ENCODE data around the gene CSGALNACT2. TPM values are rescaled to one million over a fixed set of nuclear protein-coding genes. Genes with fewer than 3 reads are reported as not detected.

CSGALNACT2 gene
- total and polyA plus RNA-seq, 9 of the 15 experiments (the other 6 are each of a cell fraction or from before 2014, with no cell fraction given), result 1.4 to 7.3 (median 3.5) TPM

DNA sequence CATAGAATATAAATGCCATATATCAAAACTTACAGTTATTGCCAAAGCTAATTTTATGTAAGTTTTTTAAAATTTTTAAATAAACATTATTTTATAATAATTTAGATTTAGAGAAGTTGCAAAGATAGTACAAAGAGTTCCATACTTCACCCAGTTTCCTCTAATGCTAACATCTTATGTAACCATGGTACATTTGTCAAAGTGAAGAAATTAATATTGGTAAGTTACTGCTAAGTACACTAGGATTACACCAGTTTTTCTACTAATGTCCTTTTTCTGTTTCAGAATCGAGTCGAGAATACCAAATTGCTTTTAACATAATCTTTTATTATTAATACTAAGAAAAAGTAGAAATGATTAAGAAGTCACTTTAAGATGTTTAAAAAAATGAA lies 29.2 kb downstream of the CSGALNACT2 start:
- WGBS (ENCODE audit: insufficient coverage, low coverage, missing lambda C conversion rate), result 72% methylated on average over 2 of the region's 2 CpGs
- ATAC-seq, result no peak
- no peaks in the 10 kb centered on the region for H4K20me1 ChIP-seq (replicated peaks; ENCODE audit: control insufficient read depth, insufficient read depth, low read length)
- no peak overlapping the region for H3K9ac ChIP-seq (ENCODE audit: insufficient read depth in 1 of 2, low read depth in 2 of 2, low read length in 2 of 2)
- BruUV-seq (replicated peaks), result no TSS peak
- H3K79me2 ChIP-seq (ENCODE audit: control insufficient read depth, insufficient read depth, low read length), result no peaks in the 10 kb centered on the region
- no peaks in the 10 kb centered on the region for H3K9me1 ChIP-seq (ENCODE audit: control insufficient read depth, insufficient read depth, low read length)
- H3K27ac ChIP-seq (ENCODE audit: extremely low read depth, low read depth, low read length), result no peak overlapping the region
- TF ChIP-seq PRDM10 (IDR thresholded peaks at IDR 0.05; ENCODE audit: partially characterized antibody) (no peak), LEF1 (IDR thresholded peaks at IDR 0.05) (no peak), HMGN3 (IDR thresholded peaks at IDR 0.05; ENCODE audit: borderline replicate concordance, extremely low read depth, insufficient read length, low read depth, low read length) (no peak), ZNF449 (CRISPR knock-in tag; IDR thresholded peaks at IDR 0.05) (no peak), DPF2 (IDR thresholded peaks at IDR 0.05) (no peak), NCOR1 (IDR thresholded peaks at IDR 0.05) (no peak), SRSF9 (IDR thresholded peaks at IDR 0.05; ENCODE audit: borderline replicate concordance, low read depth, low read length) (no peak), PML (IDR thresholded peaks at IDR 0.05; ENCODE audit: low read length) (no peak), SMAD1 (IDR thresholded peaks at IDR 0.05; ENCODE audit: low read depth, low read length, partially characterized antibody) (no peak), ZNF23 (CRISPR knock-in tag; IDR thresholded peaks at IDR 0.05) (no peak), ZNF263 (CRISPR knock-in tag; IDR thresholded peaks at IDR 0.05; ENCODE audit: borderline replicate concordance) (no peak)
- TF ChIP-seq, protein P1, sequence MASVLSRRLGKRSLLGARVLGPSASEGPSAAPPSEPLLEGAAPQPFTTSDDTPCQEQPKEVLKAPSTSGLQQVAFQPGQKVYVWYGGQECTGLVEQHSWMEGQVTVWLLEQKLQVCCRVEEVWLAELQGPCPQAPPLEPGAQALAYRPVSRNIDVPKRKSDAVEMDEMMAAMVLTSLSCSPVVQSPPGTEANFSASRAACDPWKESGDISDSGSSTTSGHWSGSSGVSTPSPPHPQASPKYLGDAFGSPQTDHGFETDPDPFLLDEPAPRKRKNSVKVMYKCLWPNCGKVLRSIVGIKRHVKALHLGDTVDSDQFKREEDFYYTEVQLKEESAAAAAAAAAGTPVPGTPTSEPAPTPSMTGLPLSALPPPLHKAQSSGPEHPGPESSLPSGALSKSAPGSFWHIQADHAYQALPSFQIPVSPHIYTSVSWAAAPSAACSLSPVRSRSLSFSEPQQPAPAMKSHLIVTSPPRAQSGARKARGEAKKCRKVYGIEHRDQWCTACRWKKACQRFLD (CRISPR knock-in tag; IDR thresholded peaks at IDR 0.05), result no peak
- in situ Hi-C loops (cut with MboI), result no loop called here
- ChIA-PET CTCF (ENCODE audit: low intra/inter-chr PET ratio) (no interaction called here), POLR2A (interaction anchor here (0.7 kb wide), 1 partner anchor 10 kb away, joined by 3 read pairs; no protein-coding TSS in a partner anchor)
- DNase-seq (ENCODE audit: extremely low read depth in 1 of 4, low spot score in 3 of 4), result no peak
- intact Hi-C loops (cut with micrococcal nuclease), result no loop called here
- H3K4me2 ChIP-seq (ENCODE audit: insufficient read depth, low read length), result no peak overlapping the region
- no peak for FAIRE-seq
- H3K4me3 ChIP-seq, result no peak overlapping the region
- H2AFZ ChIP-seq (ENCODE audit: low read depth, low read length), result no peak overlapping the region
- no peaks in the 10 kb centered on the region for H3K4me1 ChIP-seq (replicated peaks in 1 of 2; ENCODE audit: control insufficient read depth in 2 of 2, insufficient read depth in 2 of 2, low read length in 2 of 2)
- H3K36me3 ChIP-seq (ENCODE audit: control insufficient read depth, insufficient read depth, low read length), result no peaks in the 10 kb centered on the region
- no peaks in the 10 kb centered on the region for H3K9me3 ChIP-seq (replicated peaks; ENCODE audit: control insufficient read depth, insufficient read depth, low read depth, low read length)
- no peaks in the 10 kb centered on the region for H3K27me3 ChIP-seq (ENCODE audit: control insufficient read depth in 2 of 2, insufficient read depth in 2 of 2, low read length in 2 of 2)
